Dedifferentiated amniotic fluid mesenchymal stem cell (primary cell): Measurements from ENCODE around the gene TMEM132D.

ENCODE experiments used
- DNase-seq: peaks from one replicate; pipeline ENCODE4 v3.0.0-alpha.2; 2016; ENCODE audit errors: extremely low spot score

Gene TMEM132D

GRCh38 chr12:129538137-129538536, 365.7 kb downstream of the TMEM132D start:
- DNase-seq, result no peak

GRCh38 chr12:129534966-129535750, 368.7 kb downstream of the TMEM132D start:
- no peak for DNase-seq

GRCh38 chr12:129532707-129533499, 370.9 kb downstream of the TMEM132D start:
- DNase-seq, result no peak

- no peak for DNase-seq
Observed at GRCh38 chr12:129532082-129532481, 371.7 kb downstream of the TMEM132D start.

GRCh38 chr12:129530984-129531383, 372.8 kb downstream of the TMEM132D start:
- no peak for DNase-seq

GRCh38 chr12:129530517-129530916, 373.3 kb downstream of the TMEM132D start:
- DNase-seq, result no peak

DNA sequence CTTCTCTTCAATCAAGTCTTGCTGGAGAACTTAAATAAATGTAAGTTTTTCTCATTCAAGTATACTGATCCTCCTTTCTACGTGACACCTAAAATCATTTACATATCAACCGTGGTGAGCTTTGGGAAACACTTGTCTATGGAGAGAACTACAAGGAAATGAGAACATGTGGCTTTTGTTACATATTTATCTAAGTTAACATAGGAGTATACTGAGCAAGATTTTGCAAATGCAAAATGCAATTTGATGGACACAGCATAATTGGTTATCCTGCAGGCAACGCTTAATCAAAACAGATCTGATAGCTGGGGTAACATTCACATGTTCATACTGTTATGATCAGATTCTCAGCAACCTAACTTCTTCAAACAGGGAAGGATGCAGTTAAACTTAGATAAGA, 376.3 kb downstream of the TMEM132D start:
- no peak for DNase-seq

GRCh38 chr12:129523621-129524020, 380.2 kb downstream of the TMEM132D start:
- DNase-seq, result no peak

DNA sequence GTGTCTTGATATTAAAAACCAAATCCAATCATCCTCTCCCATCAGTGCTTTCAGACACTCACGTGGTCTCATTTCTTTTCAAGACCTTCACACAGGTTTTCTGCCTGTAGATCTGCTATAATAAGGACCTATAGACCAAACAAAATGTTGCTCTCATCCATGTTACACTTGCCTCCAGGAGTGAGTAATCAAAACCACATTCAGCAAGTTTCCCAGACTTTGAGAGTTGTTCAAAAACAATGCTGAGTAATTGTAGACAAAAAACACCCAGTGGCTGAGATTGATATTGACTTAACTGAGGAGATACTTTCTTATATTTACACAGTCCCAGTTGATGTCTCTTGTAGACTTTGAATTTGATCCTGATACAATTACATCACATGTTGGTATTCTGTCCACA, 383.1 kb downstream of the TMEM132D start:
- peak; percentile 45 for DNase-seq

DNA sequence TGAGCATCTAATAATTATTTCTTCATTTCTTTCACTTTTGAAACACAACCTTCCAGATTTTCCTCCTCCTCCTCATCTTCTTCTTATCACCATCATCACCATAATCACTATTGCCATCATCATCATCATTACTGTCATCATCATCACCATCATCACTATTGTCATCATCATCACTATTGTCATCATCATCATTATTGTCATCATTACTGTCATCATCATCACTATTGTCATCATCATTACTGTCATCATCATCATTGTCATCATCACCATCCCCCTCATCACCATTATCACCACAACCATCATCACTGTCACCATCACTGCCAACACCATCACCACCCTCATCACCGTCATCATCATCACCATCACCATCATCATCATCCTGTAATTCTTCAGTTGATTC, 400.0 kb downstream of the TMEM132D start:
- no peak for DNase-seq

DNA sequence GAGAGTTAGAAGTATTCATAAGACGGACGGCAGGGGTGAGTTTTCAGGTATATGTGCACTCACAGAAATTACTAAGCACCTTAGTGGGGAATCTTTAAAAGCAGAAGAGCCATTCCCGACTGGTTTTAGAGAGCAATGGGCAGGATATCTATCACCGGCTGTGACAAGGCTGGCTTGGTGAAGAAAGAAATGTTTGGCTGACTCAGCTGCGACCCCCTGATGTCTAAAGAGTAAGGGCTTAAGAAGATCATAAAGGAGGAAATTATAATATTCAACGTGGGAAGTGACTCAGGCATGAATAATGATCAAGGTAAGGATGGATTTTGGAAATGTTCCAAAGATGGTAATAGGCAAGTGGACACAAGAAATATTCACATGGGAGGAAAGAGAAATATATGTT, 407.6 kb downstream of the TMEM132D start:
- DNase-seq, result no peak

- DNase-seq, result no peak
Observed at GRCh38 chr12:129494766-129495165, 409.1 kb downstream of the TMEM132D start.

GRCh38 chr12:129494260-129494659, 409.6 kb downstream of the TMEM132D start:
- DNase-seq, result no peak

GRCh38 chr12:129489100-129489676, 414.6 kb downstream of the TMEM132D start:
- DNase-seq, result no peak

DNA sequence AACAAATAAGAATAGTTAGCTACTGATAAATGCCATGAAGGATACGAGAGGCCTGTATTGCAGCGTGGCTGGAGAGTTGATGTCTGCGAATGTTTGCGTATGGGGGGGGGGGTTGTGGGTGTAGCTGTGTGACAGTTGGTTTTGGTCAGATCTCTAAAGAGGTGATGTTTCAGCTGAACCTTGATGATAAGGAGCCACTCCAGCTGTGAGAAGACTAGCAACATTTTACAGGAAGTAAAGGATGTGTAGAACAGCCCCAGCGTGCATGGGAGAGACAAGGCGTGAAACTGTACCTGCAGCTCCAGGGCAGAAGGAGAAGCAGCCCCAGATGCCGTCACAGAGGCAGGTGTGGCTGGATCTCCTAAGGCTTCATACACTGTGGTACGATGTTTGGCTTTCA, 416.9 kb downstream of the TMEM132D start:
- no peak for DNase-seq

GRCh38 chr12:129483111-129483893, 420.5 kb downstream of the TMEM132D start:
- DNase-seq, result no peak

GRCh38 chr12:129481921-129482320, 421.9 kb downstream of the TMEM132D start:
- DNase-seq, result no peak

DNA sequence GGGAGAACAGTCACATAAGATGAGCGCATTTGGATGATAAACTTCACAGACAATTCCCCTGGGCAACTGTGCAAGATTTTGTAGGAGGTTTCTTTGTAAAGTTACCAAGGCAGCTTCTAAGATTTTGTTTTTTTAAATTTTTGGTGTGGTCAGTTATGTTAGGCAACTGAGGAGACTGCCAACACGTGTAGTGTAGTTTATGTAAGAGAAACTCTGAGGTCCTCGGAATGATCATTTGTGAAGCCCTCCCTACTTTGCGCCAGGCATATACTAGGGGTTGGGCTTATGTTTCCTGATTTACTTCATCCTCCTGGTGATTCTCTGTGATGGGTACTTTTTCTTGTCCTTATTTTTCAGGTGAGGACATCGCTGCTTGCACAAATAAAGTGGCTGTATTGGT, 433.6 kb downstream of the TMEM132D start:
- DNase-seq, result no peak

GRCh38 chr12:129467726-129468125, 436.1 kb downstream of the TMEM132D start:
- DNase-seq, result no peak

- DNase-seq, result no peak
Observed at GRCh38 chr12:129467289-129467688, 436.5 kb downstream of the TMEM132D start.

DNA sequence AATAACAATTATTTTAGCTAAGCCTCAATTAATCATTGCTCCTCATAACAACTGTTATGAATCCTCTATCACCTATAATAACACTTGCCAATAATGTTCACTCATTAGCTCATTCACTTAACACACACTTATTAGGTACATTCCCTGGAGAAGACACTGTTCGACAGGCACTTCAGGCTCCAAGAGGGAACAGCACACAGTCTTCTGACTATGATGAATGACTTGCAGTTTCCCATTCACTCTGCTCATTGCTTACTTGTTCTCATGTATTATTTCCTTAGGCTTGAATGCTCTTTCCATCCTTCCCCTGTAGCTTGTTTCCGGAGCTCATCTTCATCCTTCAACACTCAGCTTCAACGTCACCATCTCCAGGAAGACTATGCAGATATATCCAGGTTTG, 437.3 kb downstream of the TMEM132D start:
- no peak for DNase-seq

GRCh38 chr12:129459886-129460285, 443.9 kb downstream of the TMEM132D start:
- DNase-seq, result no peak
